ENCODE measurements around the gene DPEP1.

The DPEP1 gene

GRCh38 chr16:89638455-89638854, 25.0 kb downstream of the DPEP1 start:
- H3K9me3 Mint-ChIP-seq = peaks cover 6% of the 10 kb centered on the region
- H3K27me3 Mint-ChIP-seq = peaks cover 25% of the 10 kb centered on the region
- H3K27ac Mint-ChIP-seq = no peak overlapping the region
- ATAC-seq = no peak
- no peak overlapping the region for H3K4me3 Mint-ChIP-seq
- no peaks in the 10 kb centered on the region for H3K36me3 Mint-ChIP-seq
- peaks cover 17% of the 10 kb centered on the region for H3K4me1 Mint-ChIP-seq

GRCh38 chr16:89639385-89639784, 25.9 kb downstream of the DPEP1 start:
- H3K9me3 Mint-ChIP-seq = peaks cover 6% of the 10 kb centered on the region
- H3K27ac Mint-ChIP-seq = no peak overlapping the region

GRCh38 chr16:89641458-89642119, 28.1 kb downstream of the DPEP1 start:
- ATAC-seq = no peak
- Mint-ChIP-seq H3K27me3 (no peaks in the 10 kb centered on the region), H3K27ac (no peak overlapping the region), H3K4me3 (no peak overlapping the region), H3K9me3 (no peaks in the 10 kb centered on the region), H3K36me3 (peaks cover 21% of the 10 kb centered on the region), H3K4me1 (peaks cover 13% of the 10 kb centered on the region)

More at GRCh38 chr16:89639385-89639784, 25.9 kb downstream of the DPEP1 start:
- H3K36me3 Mint-ChIP-seq = no peaks in the 10 kb centered on the region
- peak; percentile 54 for ATAC-seq
- H3K4me3 Mint-ChIP-seq = no peak overlapping the region
- H3K27me3 Mint-ChIP-seq = peaks cover 16% of the 10 kb centered on the region
- peaks cover 13% of the 10 kb centered on the region for H3K4me1 Mint-ChIP-seq

- no peak for ATAC-seq
- Mint-ChIP-seq H3K27me3 (no peaks in the 10 kb centered on the region), H3K36me3 (peaks cover 28% of the 10 kb centered on the region), H3K4me1 (peaks cover 13% of the 10 kb centered on the region), H3K4me3 (no peak overlapping the region), H3K27ac (no peak overlapping the region), H3K9me3 (no peaks in the 10 kb centered on the region)
Observed at GRCh38 chr16:89642574-89642973, 29.1 kb downstream of the DPEP1 start.

DNA sequence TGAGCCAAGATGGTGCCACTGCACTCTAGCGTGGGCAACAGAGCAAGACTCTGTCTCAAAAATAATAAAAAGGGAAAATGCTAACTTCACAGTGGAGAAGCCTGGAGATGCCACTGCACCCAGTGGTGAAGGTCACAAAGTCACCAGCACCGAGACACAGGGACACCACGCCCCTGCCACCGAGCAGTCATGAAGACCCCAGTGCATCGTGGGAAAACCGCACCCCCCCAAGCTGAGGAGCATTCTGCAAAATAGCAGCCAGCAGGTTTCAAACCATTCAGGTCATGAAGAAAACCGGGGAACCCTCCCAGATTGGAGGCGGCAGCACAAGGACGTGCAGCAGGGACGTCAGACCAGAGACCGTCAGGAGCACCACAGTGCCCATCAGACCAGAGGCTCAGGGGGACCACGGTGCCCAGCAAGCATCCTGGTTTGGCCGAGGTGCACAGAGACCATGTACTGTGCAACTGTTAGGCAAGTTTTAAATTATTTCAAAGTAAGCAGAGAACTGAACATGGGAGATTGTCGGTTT, 30.4 kb downstream of the DPEP1 start:
- H3K4me3 Mint-ChIP-seq = no peak overlapping the region
- ATAC-seq = no peak
- H3K9me3 Mint-ChIP-seq = no peaks in the 10 kb centered on the region
- no peaks in the 10 kb centered on the region for H3K27me3 Mint-ChIP-seq
- H3K4me1 Mint-ChIP-seq = peaks cover 13% of the 10 kb centered on the region
- peaks cover 33% of the 10 kb centered on the region for H3K36me3 Mint-ChIP-seq
- no peak overlapping the region for H3K27ac Mint-ChIP-seq

DNA sequence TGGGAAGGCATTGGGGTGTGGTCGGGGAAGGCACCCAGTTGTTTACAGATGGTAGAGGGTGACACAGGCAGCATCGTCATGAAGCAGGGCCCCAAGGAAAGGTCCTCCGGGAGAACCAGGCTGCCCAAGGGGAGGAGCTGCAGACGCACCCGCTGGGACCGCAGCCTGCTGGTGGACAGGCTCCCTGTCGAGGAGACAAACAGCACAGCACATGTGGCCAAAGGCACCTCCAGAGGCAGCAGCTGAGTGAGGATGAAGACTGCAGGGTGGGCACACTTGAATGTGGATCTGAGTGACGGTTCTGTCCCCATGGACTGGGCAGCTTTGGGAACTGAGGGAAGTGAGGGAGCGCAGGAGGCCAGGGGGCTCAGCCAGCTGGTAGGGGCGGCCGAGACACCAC, 31.7 kb downstream of the DPEP1 start:
- ATAC-seq = no peak
- no peaks in the 10 kb centered on the region for H3K9me3 Mint-ChIP-seq
- H3K27me3 Mint-ChIP-seq = no peaks in the 10 kb centered on the region
- H3K27ac Mint-ChIP-seq = no peak overlapping the region
- peaks cover 43% of the 10 kb centered on the region for H3K36me3 Mint-ChIP-seq
- H3K4me3 Mint-ChIP-seq = no peak overlapping the region
- H3K4me1 Mint-ChIP-seq = peaks cover 12% of the 10 kb centered on the region

GRCh38 chr16:89646270-89646669, 32.8 kb downstream of the DPEP1 start:
- peaks cover 50% of the 10 kb centered on the region for H3K36me3 Mint-ChIP-seq
- H3K9me3 Mint-ChIP-seq = no peaks in the 10 kb centered on the region
- H3K27me3 Mint-ChIP-seq = no peaks in the 10 kb centered on the region
- no peak overlapping the region for H3K27ac Mint-ChIP-seq
- no peak for ATAC-seq
- H3K4me1 Mint-ChIP-seq = peaks cover under 1% of the 10 kb centered on the region
- no peak overlapping the region for H3K4me3 Mint-ChIP-seq

- Mint-ChIP-seq H3K27ac (no peak overlapping the region), H3K9me3 (no peaks in the 10 kb centered on the region), H3K27me3 (no peaks in the 10 kb centered on the region), H3K4me3 (no peak overlapping the region), H3K36me3 (peaks cover 50% of the 10 kb centered on the region), H3K4me1 (no peaks in the 10 kb centered on the region)
- no peak for ATAC-seq
Observed at GRCh38 chr16:89646906-89647305, 33.5 kb downstream of the DPEP1 start.

- ATAC-seq = no peak
- H3K9me3 Mint-ChIP-seq = no peaks in the 10 kb centered on the region
- H3K36me3 Mint-ChIP-seq = peaks cover 29% of the 10 kb centered on the region
- H3K4me1 Mint-ChIP-seq = peaks cover 21% of the 10 kb centered on the region
- no peak overlapping the region for H3K27ac Mint-ChIP-seq
- H3K4me3 Mint-ChIP-seq = no peak overlapping the region
- no peaks in the 10 kb centered on the region for H3K27me3 Mint-ChIP-seq
Observed at GRCh38 chr16:89651584-89651983, 38.1 kb downstream of the DPEP1 start.

DNA sequence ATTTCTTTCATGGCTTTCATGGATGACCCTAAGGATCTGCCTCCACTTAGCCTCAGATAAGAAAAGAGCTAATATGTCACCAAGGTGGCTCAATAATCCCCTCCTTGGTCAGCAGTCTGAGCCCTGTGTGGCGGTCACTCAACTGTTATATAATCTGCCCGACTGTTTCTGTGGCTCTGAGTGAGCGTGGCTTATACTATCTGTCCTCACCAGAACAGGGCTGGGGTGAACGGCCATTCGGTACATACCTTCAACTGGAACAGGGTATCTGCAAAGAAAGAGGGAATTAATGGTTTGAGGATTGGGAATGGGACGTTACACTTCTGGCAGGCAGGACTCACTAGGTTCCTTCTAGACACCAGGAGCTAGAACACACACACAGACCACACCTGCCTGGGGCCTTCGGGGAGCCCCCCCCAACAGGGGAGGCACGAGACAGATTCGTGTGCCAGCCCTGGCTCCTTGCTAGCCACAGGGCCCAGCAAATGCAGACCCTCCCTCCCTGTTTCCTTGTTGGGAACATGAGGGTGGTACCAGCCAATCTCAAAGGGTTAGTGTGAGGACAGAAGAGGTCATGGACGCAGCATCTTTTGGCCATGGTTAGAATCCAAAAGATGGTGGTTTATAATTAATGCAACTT, 40.3 kb downstream of the DPEP1 start:
- Mint-ChIP-seq H3K4me3 (no peak overlapping the region), H3K27me3 (no peaks in the 10 kb centered on the region), H3K36me3 (peaks cover 17% of the 10 kb centered on the region), H3K4me1 (peaks cover 34% of the 10 kb centered on the region), H3K27ac (no peak overlapping the region), H3K9me3 (no peaks in the 10 kb centered on the region)
- no peak for ATAC-seq

DNA sequence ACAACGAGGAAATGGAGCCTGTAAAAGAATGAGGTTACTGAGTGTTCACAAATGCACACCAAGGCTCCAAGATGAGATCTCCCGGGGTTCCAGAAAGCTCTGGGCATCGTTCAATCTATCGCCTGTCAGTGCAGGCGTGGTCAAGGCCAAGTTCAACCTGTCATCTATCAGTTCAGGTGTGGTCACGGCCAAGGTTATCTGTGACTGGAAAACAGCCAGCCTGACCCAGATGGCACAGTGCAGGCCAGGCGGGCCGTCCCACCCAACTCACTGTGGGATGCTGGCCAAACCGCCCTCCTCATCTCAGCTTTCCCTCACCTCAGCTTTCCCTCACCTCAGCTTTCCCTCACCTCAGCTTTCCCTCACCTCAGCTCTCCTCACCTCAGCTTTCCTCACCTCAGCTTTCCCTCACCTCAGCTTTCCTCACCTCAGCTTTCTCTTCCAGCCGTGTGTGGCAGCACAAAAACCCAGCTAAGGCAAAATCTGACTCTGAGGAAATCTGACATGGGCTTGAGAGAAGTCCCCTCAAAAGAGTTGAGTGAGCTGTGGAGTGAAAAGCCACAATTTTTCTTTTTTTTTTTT, 41.7 kb downstream of the DPEP1 start:
- Mint-ChIP-seq H3K4me3 (no peak overlapping the region), H3K9me3 (no peaks in the 10 kb centered on the region), H3K27me3 (no peaks in the 10 kb centered on the region), H3K4me1 (peaks cover 36% of the 10 kb centered on the region), H3K36me3 (peaks cover 9% of the 10 kb centered on the region), H3K27ac (no peak overlapping the region)
- ATAC-seq = no peak

DNA sequence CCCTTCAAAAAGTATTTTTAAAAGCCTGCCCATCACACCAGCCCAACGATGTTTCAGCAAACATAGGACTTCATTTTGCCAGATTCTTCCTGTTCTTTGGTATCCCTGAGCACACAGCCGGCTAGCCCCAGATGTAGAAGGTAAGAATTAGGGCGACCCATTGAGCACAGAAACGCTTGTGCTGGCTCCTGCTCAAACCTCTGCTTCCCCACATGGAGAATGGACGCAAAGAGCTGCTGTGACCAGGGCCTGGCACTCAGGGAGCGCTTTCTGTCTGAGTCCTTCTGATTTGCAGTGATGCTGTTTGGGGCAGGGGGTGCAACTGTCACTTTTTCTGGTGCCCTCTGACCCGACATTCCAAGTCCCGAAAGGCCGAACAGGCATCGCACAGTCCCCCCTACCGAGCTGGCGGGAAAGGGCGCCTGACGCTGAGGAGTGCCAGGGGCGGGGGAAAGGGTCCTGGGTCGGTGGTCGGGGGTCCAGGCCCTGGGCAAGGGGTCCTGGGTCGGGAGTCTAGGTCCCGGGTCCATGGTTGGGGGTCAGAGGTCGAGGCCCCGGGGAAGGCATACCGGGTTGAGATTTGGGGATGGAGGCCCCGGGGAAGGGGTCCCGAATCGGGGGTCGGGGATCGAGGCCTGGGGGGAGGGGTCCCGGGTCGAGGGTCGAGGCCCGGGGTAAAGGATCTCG, 43.1 kb downstream of the DPEP1 start:
- ATAC-seq = peak; percentile 34
- Mint-ChIP-seq H3K27ac (peak overlapping the region; percentile 91), H3K36me3 (peaks cover 16% of the 10 kb centered on the region), H3K27me3 (no peaks in the 10 kb centered on the region), H3K4me1 (peaks cover 36% of the 10 kb centered on the region), H3K9me3 (no peaks in the 10 kb centered on the region), H3K4me3 (peak overlapping the region; percentile 94)

GRCh38 chr16:89657442-89658220, 44.2 kb downstream of the DPEP1 start, which contains the start of the genes CHMP1A and SPATA33:
Gene CHMP1A (minus strand): TSS chr16:89657708. CDS start chr16:89657588, 120 bp downstream.
Gene SPATA33 (plus strand): TSS chr16:89657836. CDS start chr16:89657912, 76 bp downstream.
- peak within 1 kb of the TSS; percentile 94 for H3K4me3 Mint-ChIP-seq
- H3K27me3 Mint-ChIP-seq = no peaks in the 10 kb centered on the region
- peak within 1 kb of the TSS; percentile 91 for H3K27ac Mint-ChIP-seq
- no peaks in the 10 kb centered on the region for H3K9me3 Mint-ChIP-seq
- peaks cover 36% of the 10 kb centered on the region for H3K4me1 Mint-ChIP-seq
- ATAC-seq = peak; percentile 95
- peaks cover 27% of the 10 kb centered on the region for H3K36me3 Mint-ChIP-seq

- H3K27me3 Mint-ChIP-seq = no peaks in the 10 kb centered on the region
- no peaks in the 10 kb centered on the region for H3K9me3 Mint-ChIP-seq
- H3K4me3 Mint-ChIP-seq = peak overlapping the region; percentile 94
- peaks cover 34% of the 10 kb centered on the region for H3K36me3 Mint-ChIP-seq
- ATAC-seq = no peak
- peak overlapping the region; percentile 91 for H3K27ac Mint-ChIP-seq
- H3K4me1 Mint-ChIP-seq = peaks cover 36% of the 10 kb centered on the region
Observed at GRCh38 chr16:89658221-89658879, 44.9 kb downstream of the DPEP1 start.
